RWPE2 (cell line): ENCODE data around the gene ZNF438.
"Not testable (repeated sequence)": the region's sequence is repeated elsewhere in the genome, so short reads cannot be mapped to it uniquely, and the experiment has no call there.

Experiments used
- ATAC-seq: fragments of 200-7000 bp; cut with Tn5 transposase; 3 replicates; pipeline ENCODE4 v1.9.1; 2021; ENCODE audit warnings: low read depth
- DNase-seq: peaks from one replicate; pipeline ENCODE4 v3.0.0-alpha.2; 2020; ENCODE audit warnings: low spot score
- H3K27ac ChIP-seq: fragments of 450-650 bp; 2 replicates; pipeline ENCODE4 v1.5.1; 2017; ENCODE audit warnings: mild to moderate bottlenecking; ENCODE audit not compliant: poor library complexity, severe bottlenecking
- H3K27me3 ChIP-seq: fragments of 250-450 bp; sonication (Bioruptor Pico); 2 replicates; pipeline ENCODE4 v1.5.1; 2021; ENCODE audit warnings: mild to moderate bottlenecking, moderate library complexity; ENCODE audit not compliant: insufficient read depth, poor library complexity, severe bottlenecking
- H3K36me3 ChIP-seq: fragments of 250-450 bp; sonication (Bioruptor Pico); 2 replicates; pipeline ENCODE4 v1.5.1; 2020; ENCODE audit warnings: low read depth, mild to moderate bottlenecking, moderate library complexity
- H3K4me1 ChIP-seq: fragments of 250-450 bp; sonication (Bioruptor Pico); 2 replicates; pipeline ENCODE4 v1.5.1; 2021; ENCODE audit warnings: mild to moderate bottlenecking, moderate library complexity; ENCODE audit not compliant: insufficient read depth, poor library complexity, severe bottlenecking
- H3K4me3 ChIP-seq: fragments of 250-450 bp; sonication (Bioruptor Pico); 2 replicates; pipeline ENCODE4 v1.5.1; 2021; ENCODE audit warnings: mild to moderate bottlenecking, moderate library complexity; ENCODE audit not compliant: severe bottlenecking
- H3K9me3 ChIP-seq: fragments of 250-450 bp; sonication (Bioruptor Pico); 2 replicates; pipeline ENCODE4 v1.5.1; 2021; ENCODE audit warnings: mild to moderate bottlenecking, moderate library complexity; ENCODE audit not compliant: severe bottlenecking
- TF ChIP-seq, protein P1 (sequence below): fragments of 450-650 bp; IDR thresholded peaks from one replicate; pipeline ENCODE4 v1.5.1; 2017; ENCODE audit warnings: mild to moderate bottlenecking, moderate library complexity; ENCODE audit not compliant: poor library complexity, severe bottlenecking

The ZNF438 gene

GRCh38 chr10:31032258-31033132, 830 bp upstream of the ZNF438 start:
- TF ChIP-seq, protein P1, sequence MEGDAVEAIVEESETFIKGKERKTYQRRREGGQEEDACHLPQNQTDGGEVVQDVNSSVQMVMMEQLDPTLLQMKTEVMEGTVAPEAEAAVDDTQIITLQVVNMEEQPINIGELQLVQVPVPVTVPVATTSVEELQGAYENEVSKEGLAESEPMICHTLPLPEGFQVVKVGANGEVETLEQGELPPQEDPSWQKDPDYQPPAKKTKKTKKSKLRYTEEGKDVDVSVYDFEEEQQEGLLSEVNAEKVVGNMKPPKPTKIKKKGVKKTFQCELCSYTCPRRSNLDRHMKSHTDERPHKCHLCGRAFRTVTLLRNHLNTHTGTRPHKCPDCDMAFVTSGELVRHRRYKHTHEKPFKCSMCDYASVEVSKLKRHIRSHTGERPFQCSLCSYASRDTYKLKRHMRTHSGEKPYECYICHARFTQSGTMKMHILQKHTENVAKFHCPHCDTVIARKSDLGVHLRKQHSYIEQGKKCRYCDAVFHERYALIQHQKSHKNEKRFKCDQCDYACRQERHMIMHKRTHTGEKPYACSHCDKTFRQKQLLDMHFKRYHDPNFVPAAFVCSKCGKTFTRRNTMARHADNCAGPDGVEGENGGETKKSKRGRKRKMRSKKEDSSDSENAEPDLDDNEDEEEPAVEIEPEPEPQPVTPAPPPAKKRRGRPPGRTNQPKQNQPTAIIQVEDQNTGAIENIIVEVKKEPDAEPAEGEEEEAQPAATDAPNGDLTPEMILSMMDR: no peak
- H3K4me1 ChIP-seq: peaks cover 14% of the 10 kb centered on the region
- ATAC-seq: peak; percentile 90
- H3K36me3 ChIP-seq: no peaks in the 10 kb centered on the region
- DNase-seq: peak; percentile 91
- H3K9me3 ChIP-seq: no peaks in the 10 kb centered on the region
- H3K27ac ChIP-seq: peak overlapping the region; percentile 72
- H3K27me3 ChIP-seq: no peaks in the 10 kb centered on the region
- H3K4me3 ChIP-seq: peak overlapping the region; percentile 47

DNA sequence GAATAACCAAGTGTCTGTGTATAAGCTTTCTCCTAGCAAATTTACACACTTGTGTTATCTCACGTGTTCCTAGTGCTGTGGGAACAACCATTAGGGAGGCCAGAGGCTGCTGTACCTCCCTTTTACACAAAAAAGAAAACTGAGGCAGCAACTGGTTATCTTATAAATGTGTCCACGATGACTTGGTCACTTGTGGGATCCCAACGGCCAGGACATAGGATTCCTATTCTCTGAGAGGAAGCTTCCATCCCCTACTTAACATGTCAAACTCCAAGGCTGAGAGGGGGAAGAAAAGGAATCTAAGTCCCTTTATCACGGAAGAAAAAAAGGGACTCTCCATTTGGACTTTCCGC, 484 bp downstream of the ZNF438 start:
- H3K27me3 ChIP-seq: no peaks in the 10 kb centered on the region
- DNase-seq (no peak), ATAC-seq (no peak)
- TF ChIP-seq, protein P1: no peak
- peaks cover 14% of the 10 kb centered on the region for H3K4me1 ChIP-seq
- peak overlapping the region; percentile 72 for H3K27ac ChIP-seq
- peak overlapping the region; percentile 47 for H3K4me3 ChIP-seq
- H3K36me3 ChIP-seq: no peaks in the 10 kb centered on the region
- no peaks in the 10 kb centered on the region for H3K9me3 ChIP-seq

- H3K36me3 ChIP-seq: no peaks in the 10 kb centered on the region
- TF ChIP-seq, protein P1: no peak
- H3K9me3 ChIP-seq: no peaks in the 10 kb centered on the region
- H3K4me1 ChIP-seq: peaks cover 14% of the 10 kb centered on the region
- DNase-seq (no peak), ATAC-seq (no peak)
- H3K27ac ChIP-seq: peak overlapping the region; percentile 72
- no peaks in the 10 kb centered on the region for H3K27me3 ChIP-seq
- peak overlapping the region; percentile 47 for H3K4me3 ChIP-seq
These were observed 865 bp downstream of the ZNF438 start for GRCh38 chr10:31030800-31031199.

GRCh38 chr10:31030260-31030659, 1.4 kb downstream of the ZNF438 start:
- Histone ChIP-seq H3K4me3 (no peak overlapping the region), H3K36me3 (no peaks in the 10 kb centered on the region), H3K27ac (no peak overlapping the region), H3K4me1 (peaks cover 14% of the 10 kb centered on the region), H3K9me3 (no peaks in the 10 kb centered on the region), H3K27me3 (no peaks in the 10 kb centered on the region)
- no peak for DNase-seq
- ATAC-seq: no peak
- TF ChIP-seq, protein P1: no peak

DNA sequence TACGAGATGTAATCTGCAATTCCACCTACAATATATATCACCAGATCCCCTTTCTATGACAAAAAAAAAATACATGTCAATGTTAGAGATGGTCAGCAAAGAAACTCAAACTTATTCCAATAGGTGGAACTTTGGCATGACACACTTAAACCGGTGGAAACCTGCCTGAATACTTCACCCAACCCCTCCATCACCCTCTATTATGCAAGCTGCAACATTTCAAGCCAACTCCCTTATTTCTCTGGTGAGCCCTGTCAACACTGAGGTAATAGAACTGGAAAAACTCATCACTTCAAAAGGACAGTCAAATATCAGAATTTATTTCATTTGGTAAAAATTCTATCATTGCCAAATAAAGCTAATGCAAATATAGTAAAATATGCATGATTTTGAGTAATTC, 3.6 kb downstream of the ZNF438 start:
- TF ChIP-seq, protein P1: no peak
- DNase-seq: no peak

DNA sequence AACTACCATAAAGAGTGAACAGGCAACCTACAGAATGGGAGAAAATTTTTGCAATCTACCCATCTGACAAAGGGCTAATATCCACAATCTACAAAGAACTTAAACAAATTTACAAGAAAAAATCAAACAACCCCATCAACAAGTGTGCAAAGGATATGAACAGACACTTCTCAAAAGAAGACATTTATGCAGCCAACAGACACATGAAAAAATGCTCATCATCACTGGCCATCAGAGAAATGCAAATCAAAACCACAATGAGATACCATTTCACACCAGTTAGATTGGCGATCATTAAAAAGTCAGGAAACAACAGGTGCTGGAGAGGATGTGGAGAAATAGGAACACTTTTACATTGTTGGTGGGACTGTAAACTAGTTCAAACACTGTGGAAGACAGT, 5.4 kb downstream of the ZNF438 start:
- not testable (repeated sequence) for H3K9me3 ChIP-seq, H3K27me3 ChIP-seq, H3K4me1 ChIP-seq, H3K27ac ChIP-seq, H3K4me3 ChIP-seq, DNase-seq, ATAC-seq, H3K36me3 ChIP-seq

More for the DNA sequence above, 3.6 kb downstream of the ZNF438 start:
- no peak overlapping the region for H3K4me3 ChIP-seq
- H3K4me1 ChIP-seq: no peaks in the 10 kb centered on the region
- no peak for ATAC-seq
- no peaks in the 10 kb centered on the region for H3K9me3 ChIP-seq
- H3K27me3 ChIP-seq: no peaks in the 10 kb centered on the region
- H3K36me3 ChIP-seq: no peaks in the 10 kb centered on the region
- H3K27ac ChIP-seq: no peak overlapping the region
